OCI-LY7 (cell line): Measurements from ENCODE around the gene CAMK2N2. TPM values are rescaled to one million over a fixed set of nuclear protein-coding genes. Genes with fewer than 3 reads are reported as not detected.

Experiments used
- BruUV-seq: library from RNA; stranded (reverse); fragments of 400-500 nt; replicated peaks from 2 replicates; lab custom pipeline; 2021; lab: Mats Ljungman, UMichigan
- CTCF ChIA-PET: fragments of 300-600 bp; sonication (Branson Sonifier 250); formaldehyde crosslinking; loops from one replicate; lab custom pipeline; 2022; ENCODE audit warnings: antibody characterized with exemption; ENCODE audit not compliant: unreplicated experiment; lab: Charles Lee
- POLR2A ChIA-PET: fragments of 300-600 bp; sonication (Branson Sonifier 250); formaldehyde crosslinking; loops from one replicate; lab custom pipeline; 2022; ENCODE audit warnings: antibody characterized with exemption; lab: Charles Lee
- DNase-seq: peaks from one replicate; pipeline ENCODE4 v3.0.0-alpha.2; 2015; ENCODE audit warnings: low spot score
- H2AFZ ChIP-seq: fragments of 200-600 bp; sonication (generic), shearing (Covaris generic); 2 replicates; pipeline ENCODE4 v1.6.1; 2014; ENCODE audit warnings: mild to moderate bottlenecking, antibody characterized with exemption, low read length, moderate library complexity
- H3K27ac ChIP-seq: fragments of 200-600 bp; sonication (generic); 2 replicates; pipeline ENCODE4 v1.5.1; 2014; ENCODE audit warnings: mixed run types, low read depth, mild to moderate bottlenecking, moderate library complexity, low read length, inconsistent platforms; ENCODE audit not compliant: poor library complexity, severe bottlenecking
- H3K36me3 ChIP-seq: fragments of 200-600 bp; sonication (generic); 2 replicates; pipeline ENCODE4 v1.6.1; 2014; ENCODE audit warnings: mild to moderate bottlenecking, antibody characterized with exemption, low read length, moderate library complexity, mixed read lengths; ENCODE audit not compliant: insufficient read depth
- H3K4me1 ChIP-seq: fragments of 200-600 bp; sonication (generic); 2 replicates; pipeline ENCODE4 v1.5.1; 2014; ENCODE audit warnings: mild to moderate bottlenecking, low read length; ENCODE audit not compliant: insufficient read depth, poor library complexity, severe bottlenecking
- H3K4me2 ChIP-seq: fragments of 200-600 bp; sonication (generic); 2 replicates; pipeline ENCODE4 v1.6.1; 2014; ENCODE audit warnings: mild to moderate bottlenecking, low read length
- H3K4me3 ChIP-seq: fragments of 200-600 bp; sonication (generic); 2 replicates; pipeline ENCODE4 v1.5.1; 2014; ENCODE audit warnings: mild to moderate bottlenecking, low read depth, low read length; ENCODE audit not compliant: poor library complexity, severe bottlenecking
- H3K79me2 ChIP-seq: fragments of 200-600 bp; sonication (generic); 2 replicates; pipeline ENCODE4 v1.6.1; 2016; ENCODE audit warnings: low read depth, mild to moderate bottlenecking, low read length, moderate library complexity, mixed read lengths; ENCODE audit not compliant: insufficient read depth
- H3K9me2 ChIP-seq: fragments of 200-600 bp; sonication (generic); 2 replicates; pipeline ENCODE4 v1.6.1; 2016; ENCODE audit warnings: mild to moderate bottlenecking, low read length, mixed read lengths; ENCODE audit not compliant: insufficient read depth
- H3K9me3 ChIP-seq: fragments of 200-600 bp; sonication (generic); 2 replicates; pipeline ENCODE4 v1.6.1; 2014; ENCODE audit warnings: mild to moderate bottlenecking, mixed run types, low read length, mixed read lengths
- H4K20me1 ChIP-seq: fragments of 200-600 bp; sonication (generic); 2 replicates; pipeline ENCODE4 v1.6.1; 2014; ENCODE audit warnings: mild to moderate bottlenecking, antibody characterized with exemption, low read length, moderate library complexity, mixed read lengths; ENCODE audit not compliant: insufficient read depth
- CTCF ChIP-seq: fragments of 200-600 bp; sonication (generic); conservative IDR thresholded peaks from 2 replicates; pipeline ENCODE4 v1.5.1; 2014; ENCODE audit warnings: mild to moderate bottlenecking, antibody characterized with exemption, low read length, moderate library complexity, mixed read lengths
- EZH2phosphoT487 ChIP-seq: fragments of 200-600 bp; sonication (generic); IDR thresholded peaks from 2 replicates; pipeline ENCODE4 v1.6.1; 2018; ENCODE audit warnings: low read depth, borderline replicate concordance, mild to moderate bottlenecking, mixed run types, antibody characterized with exemption, low read length, moderate library complexity, mixed read lengths
- intact Hi-C: fragments of 100-400 bp; cut with micrococcal nuclease; formaldehyde crosslinking; loops from one replicate; pipeline ENCODE4 v1.10.0; 2022; ENCODE audit not compliant: unreplicated experiment
- total RNA-seq, 2 experiments: library from RNA; depleted of rRNA in 1 of 2; stranded (reverse); fragments of >200 nt in 1 of 2; shearing (Covaris generic) in 1 of 2; gene quantifications; 2 replicates each; pipeline ENCODE4 v1.2.3, GENCODE V29; 2014 to 2022

CAMK2N2 gene
- total RNA-seq, 2 experiments from 2014 or later, result not detected

- POLR2A ChIA-PET, result no interaction called here
- TF ChIP-seq EZH2phosphoT487 (no peak), CTCF (peak; percentile 69)
- Histone ChIP-seq H3K79me2 (no peaks in the 10 kb centered on the region), H3K9me3 (no peaks in the 10 kb centered on the region), H3K27ac (no peak overlapping the region), H3K9me2 (no peaks in the 10 kb centered on the region), H3K4me2 (no peak overlapping the region), H3K4me1 (peaks cover 7% of the 10 kb centered on the region), H3K36me3 (peaks cover 42% of the 10 kb centered on the region), H3K4me3 (no peak overlapping the region), H4K20me1 (peaks cover 4% of the 10 kb centered on the region), H2AFZ (no peak overlapping the region)
- no TSS peak for BruUV-seq
- intact Hi-C loops, result no loop called here
- DNase-seq, result peak; percentile 32
- CTCF ChIA-PET, result no interaction called here
These were observed 19.7 kb downstream of the CAMK2N2 start for GRCh38 chr3:184241447-184242296.

- TF ChIP-seq CTCF (no peak), EZH2phosphoT487 (no peak)
- Histone ChIP-seq H3K36me3 (peaks cover 42% of the 10 kb centered on the region), H3K9me2 (no peaks in the 10 kb centered on the region), H4K20me1 (peaks cover 4% of the 10 kb centered on the region), H3K4me3 (no peak overlapping the region), H3K27ac (no peak overlapping the region), H3K4me1 (peaks cover 7% of the 10 kb centered on the region), H3K79me2 (no peaks in the 10 kb centered on the region), H3K4me2 (no peak overlapping the region), H2AFZ (no peak overlapping the region), H3K9me3 (no peaks in the 10 kb centered on the region)
- no peak for DNase-seq
- POLR2A ChIA-PET, result no interaction called here
- intact Hi-C loops, result no loop called here
- CTCF ChIA-PET, result no interaction called here
- no TSS peak for BruUV-seq
These were observed 20.3 kb downstream of the CAMK2N2 start for GRCh38 chr3:184241141-184241446.
